CD14-positive monocyte (primary cell): ENCODE measurements around the gene CDK15. TPM values are rescaled to one million over a fixed set of nuclear protein-coding genes. Genes with fewer than 3 reads are reported as not detected.

Experiments
- DNase-seq, 3 donors: peaks; one replicate each; pipeline ENCODE4 v3.0.0-alpha.2; 2011 to 2022
- H2AFZ ChIP-seq: 2 replicates; pipeline ENCODE4 v1.6.0; 2012; ENCODE audit warnings: mild to moderate bottlenecking, low read depth, low read length, inconsistent platforms; ENCODE audit not compliant: insufficient read depth, poor library complexity, severe bottlenecking
- H3K27ac ChIP-seq, 2 donors: 1 replicate in 1 of 2; 2 replicates in 1 of 2; pipeline ENCODE4 v1.5.1; 2012 to 2013; ENCODE audit warnings: low read length in 2 of 2, control low read depth in 1 of 2, inconsistent platforms in 1 of 2, low read depth in 1 of 2, mild to moderate bottlenecking in 1 of 2
- H3K27me3 ChIP-seq, 2 donors: one replicate each; pipeline versions ENCODE4 v1.6.0 to v1.6.1; 2011 to 2013; ENCODE audit warnings: low read length in 2 of 2; ENCODE audit not compliant: control insufficient read depth in 2 of 2, insufficient read depth in 2 of 2
- H3K36me3 ChIP-seq, 2 donors: replicated peaks in 1 of 2; 1 replicate in 1 of 2; 2 replicates in 1 of 2; pipeline versions ENCODE4 v1.5.1 to v1.6.1; 2012 to 2013; ENCODE audit warnings: low read length in 2 of 2, control low read depth in 1 of 2, inconsistent platforms in 1 of 2, mild to moderate bottlenecking in 1 of 2; ENCODE audit not compliant: insufficient read depth in 2 of 2, control insufficient read depth in 1 of 2
- H3K4me1 ChIP-seq, 2 donors: 1 replicate in 1 of 2; 2 replicates in 1 of 2; pipeline versions ENCODE4 v1.5.1 to v1.6.1; 2012 to 2013; ENCODE audit warnings: low read length in 2 of 2, control low read depth in 1 of 2, inconsistent platforms in 1 of 2, mild to moderate bottlenecking in 1 of 2, moderate library complexity in 1 of 2; ENCODE audit not compliant: insufficient read depth in 2 of 2, control insufficient read depth in 1 of 2
- H3K4me2 ChIP-seq: replicated peaks from 2 replicates; pipeline ENCODE3; 2012; ENCODE audit warnings: low read length, moderate library complexity, mild to moderate bottlenecking; ENCODE audit not compliant: poor library complexity, severe bottlenecking; ENCODE audit errors: extremely low read depth
- H3K4me3 ChIP-seq, 3 experiments: fragments of 200-600 bp in 1 of 3; sonication (generic) in 1 of 3; replicated peaks in 1 of 3; 1 replicate in 2 of 3; 2 replicates in 1 of 3; pipeline ENCODE4 v1.5.1; 2011 to 2013; ENCODE audit warnings: low read length in 3 of 3, mild to moderate bottlenecking in 3 of 3, control low read depth in 2 of 3, low read depth in 2 of 3, inconsistent platforms in 1 of 3, moderate library complexity in 1 of 3
- H3K79me2 ChIP-seq: 2 replicates; pipeline ENCODE4 v1.6.0; 2012; ENCODE audit warnings: mild to moderate bottlenecking, control low read depth, inconsistent platforms, low read length, moderate library complexity; ENCODE audit not compliant: insufficient read depth
- H3K9ac ChIP-seq: 2 replicates; pipeline ENCODE4 v1.6.0; 2017; ENCODE audit warnings: low read length, mild to moderate bottlenecking; ENCODE audit not compliant: insufficient read depth, poor library complexity, severe bottlenecking
- H3K9me3 ChIP-seq, 2 donors: replicated peaks in 1 of 2; 1 replicate in 1 of 2; 2 replicates in 1 of 2; pipeline versions ENCODE4 v1.5.1 to v1.6.1; 2012 to 2013; ENCODE audit warnings: low read length in 2 of 2, control low read depth in 1 of 2; ENCODE audit not compliant: control insufficient read depth in 1 of 2, insufficient read depth in 1 of 2
- H4K20me1 ChIP-seq: 2 replicates; pipeline ENCODE4 v1.6.0; 2012; ENCODE audit warnings: mild to moderate bottlenecking, low read length, control low read depth, moderate library complexity; ENCODE audit not compliant: insufficient read depth
- H3K27ac Mint-ChIP-seq, 7 donors: one replicate each; pipeline ENCODE4 v1.8.0; 2020; ENCODE audit warnings: mild to moderate bottlenecking in 7 of 7, mixed read lengths in 7 of 7, moderate library complexity in 6 of 7, inconsistent platforms in 2 of 7
- H3K27me3 Mint-ChIP-seq, 3 donors: one replicate each; pipeline ENCODE4 v1.8.0; 2021 to 2022; ENCODE audit warnings: low read depth in 3 of 3, mild to moderate bottlenecking in 3 of 3, mixed read lengths in 3 of 3, moderate library complexity in 3 of 3, inconsistent platforms in 1 of 3
- H3K36me3 Mint-ChIP-seq, 2 donors: one replicate each; pipeline ENCODE4 v1.8.0; 2020; ENCODE audit warnings: mixed read lengths in 2 of 2, inconsistent platforms in 1 of 2, mild to moderate bottlenecking in 1 of 2
- H3K4me1 Mint-ChIP-seq: one replicate; pipeline ENCODE4 v1.8.0; 2020; ENCODE audit warnings: mild to moderate bottlenecking, mixed read lengths
- H3K4me3 Mint-ChIP-seq, 2 donors: one replicate each; pipeline ENCODE4 v1.8.0; 2020; ENCODE audit warnings: mild to moderate bottlenecking in 2 of 2, mixed read lengths in 2 of 2, moderate library complexity in 1 of 2
- H3K9me3 Mint-ChIP-seq, 7 donors: one replicate each; pipeline ENCODE4 v1.8.0; 2020 to 2022; ENCODE audit warnings: mixed read lengths in 7 of 7, mild to moderate bottlenecking in 6 of 7, moderate library complexity in 6 of 7, inconsistent platforms in 2 of 7
- WGBS: methylation state at CpG from one replicate; pipeline ENCODE4 v1.1.5; 2013; ENCODE audit warnings: missing lambda C conversion rate; ENCODE audit not compliant: insufficient coverage; 5-methylcytosine and 5-hydroxymethylcytosine counted together
- intact Hi-C, 2 donors: fragments of 100-400 bp; cut with micrococcal nuclease; formaldehyde crosslinking; loops; one replicate each; pipeline versions ENCODE4 v1.15.0 to v1.15.1; 2023
- polyA plus RNA-seq, 3 donors: library from polyadenylated mRNA; depleted of rRNA in 1 of 3; unstranded in 2 of 3; stranded (reverse) in 1 of 3; fragments of 300-500 nt in 2 of 3; fragments of >200 nt in 1 of 3; fragmentation: Illumina TruSeq in 2 of 3; gene quantifications; 1 replicate in 2 of 3; 2 replicates in 1 of 3; pipeline ENCODE4 v1.2.3, GENCODE V29; 2012 to 2021
- TF ChIP-seq, protein P1 (sequence below): fragments of 200-600 bp; IDR thresholded peaks from one replicate; pipeline ENCODE4 v1.8.0; 2022; ENCODE audit warnings: antibody characterized with exemption, mild to moderate bottlenecking

Gene CDK15
- polyA plus RNA-seq, 3 donors: not detected

DNA sequence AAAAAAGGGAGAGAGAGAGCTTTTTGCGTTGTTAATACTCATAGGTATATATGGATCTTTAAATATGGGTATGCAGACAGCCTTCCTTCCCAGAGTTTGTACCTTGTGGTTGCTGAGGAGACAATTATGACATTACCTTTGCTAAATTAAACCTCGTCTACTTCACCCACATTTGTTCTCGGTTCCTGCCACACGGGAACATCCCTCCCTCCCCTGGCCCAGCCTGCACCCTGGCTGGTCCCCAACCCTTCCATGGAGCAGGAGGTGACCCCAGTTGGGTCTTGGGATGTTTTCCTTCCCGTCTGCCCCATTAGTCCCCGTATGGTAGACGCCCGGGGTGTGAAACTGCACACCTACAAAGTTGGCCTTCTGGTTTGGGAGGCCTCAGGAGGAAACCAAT, 122.0 kb downstream of the CDK15 start:
- Histone ChIP-seq H3K27me3 (no peaks in the 10 kb centered on the region), H3K27ac (no peak overlapping the region), H4K20me1 (no peaks in the 10 kb centered on the region), H3K4me3 (no peak overlapping the region), H2AFZ (no peak overlapping the region), H3K4me2 (no peak overlapping the region), H3K36me3 (no peaks in the 10 kb centered on the region), H3K4me1 (no peaks in the 10 kb centered on the region), H3K9ac (no peak overlapping the region), H3K9me3 (no peaks in the 10 kb centered on the region), H3K79me2 (no peaks in the 10 kb centered on the region)
- H3K9me3 Mint-ChIP-seq: no peaks in the 10 kb centered on the region
- no peak for DNase-seq
- intact Hi-C loops: no loop called here
- H3K27ac Mint-ChIP-seq: no peak overlapping the region
- H3K27me3 Mint-ChIP-seq: peaks cover 2 to 5% (median 3%) of the 10 kb centered on the region in 3 donors
- no peaks in the 10 kb centered on the region for H3K36me3 Mint-ChIP-seq
- peaks cover 4% of the 10 kb centered on the region for H3K4me1 Mint-ChIP-seq
- TF ChIP-seq, protein P1, sequence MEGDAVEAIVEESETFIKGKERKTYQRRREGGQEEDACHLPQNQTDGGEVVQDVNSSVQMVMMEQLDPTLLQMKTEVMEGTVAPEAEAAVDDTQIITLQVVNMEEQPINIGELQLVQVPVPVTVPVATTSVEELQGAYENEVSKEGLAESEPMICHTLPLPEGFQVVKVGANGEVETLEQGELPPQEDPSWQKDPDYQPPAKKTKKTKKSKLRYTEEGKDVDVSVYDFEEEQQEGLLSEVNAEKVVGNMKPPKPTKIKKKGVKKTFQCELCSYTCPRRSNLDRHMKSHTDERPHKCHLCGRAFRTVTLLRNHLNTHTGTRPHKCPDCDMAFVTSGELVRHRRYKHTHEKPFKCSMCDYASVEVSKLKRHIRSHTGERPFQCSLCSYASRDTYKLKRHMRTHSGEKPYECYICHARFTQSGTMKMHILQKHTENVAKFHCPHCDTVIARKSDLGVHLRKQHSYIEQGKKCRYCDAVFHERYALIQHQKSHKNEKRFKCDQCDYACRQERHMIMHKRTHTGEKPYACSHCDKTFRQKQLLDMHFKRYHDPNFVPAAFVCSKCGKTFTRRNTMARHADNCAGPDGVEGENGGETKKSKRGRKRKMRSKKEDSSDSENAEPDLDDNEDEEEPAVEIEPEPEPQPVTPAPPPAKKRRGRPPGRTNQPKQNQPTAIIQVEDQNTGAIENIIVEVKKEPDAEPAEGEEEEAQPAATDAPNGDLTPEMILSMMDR: no peak
- H3K4me3 Mint-ChIP-seq: no peak overlapping the region
- 92% methylated on average over 2 of the region's 8 CpGs for WGBS

DNA sequence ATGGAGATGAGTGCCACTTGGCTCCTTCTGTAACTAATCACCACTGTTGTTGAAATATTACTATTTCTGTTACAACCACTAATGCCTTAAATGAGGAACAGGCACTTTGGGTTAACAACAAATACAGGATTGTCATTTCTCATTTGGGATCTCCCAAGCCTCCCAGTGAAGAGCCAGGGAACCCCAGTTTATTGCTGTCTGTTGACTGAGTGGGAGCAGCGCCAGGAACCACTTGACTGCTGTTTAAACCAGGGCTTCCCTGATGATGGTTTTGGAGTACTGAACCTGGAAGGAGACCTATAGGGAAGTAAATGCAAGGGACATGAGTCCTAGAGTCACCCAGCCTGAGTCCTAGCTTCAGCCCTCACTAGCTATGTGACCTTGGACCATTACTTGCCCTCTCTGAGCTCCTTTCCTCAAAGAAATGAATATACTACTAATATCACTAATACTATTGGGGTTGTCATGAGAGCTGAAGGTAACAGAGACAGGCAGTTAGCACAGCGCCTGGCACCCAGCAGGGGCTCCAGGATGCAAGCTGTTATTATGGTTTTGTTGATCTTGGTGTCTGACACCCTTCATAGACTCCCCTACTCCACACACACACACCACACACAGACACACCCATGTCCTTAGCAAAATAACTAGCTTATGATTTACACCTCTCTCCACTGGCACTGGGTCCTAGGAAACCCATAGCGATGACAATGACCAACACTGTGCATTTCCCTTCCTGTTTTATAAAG, 123.1 kb downstream of the CDK15 start:
- no peaks in the 10 kb centered on the region for H3K4me1 ChIP-seq
- TF ChIP-seq, protein P1: no peak
- DNase-seq: no peak
- no peaks in the 10 kb centered on the region for H3K9me3 ChIP-seq
- no peak overlapping the region for H2AFZ ChIP-seq
- H3K27ac ChIP-seq: no peak overlapping the region
- H3K4me2 ChIP-seq: no peak overlapping the region
- peaks cover 0 to 3% (median 0%) of the 10 kb centered on the region in 7 donors for H3K9me3 Mint-ChIP-seq
- no peak overlapping the region for H3K27ac Mint-ChIP-seq
- no peaks in the 10 kb centered on the region for H4K20me1 ChIP-seq
- H3K79me2 ChIP-seq: no peaks in the 10 kb centered on the region
- H3K4me1 Mint-ChIP-seq: peaks cover 4% of the 10 kb centered on the region
- no peaks in the 10 kb centered on the region for H3K27me3 ChIP-seq
- intact Hi-C loops: no loop called here
- no peak overlapping the region for H3K4me3 Mint-ChIP-seq
- peaks cover 3 to 5% (median 5%) of the 10 kb centered on the region in 3 donors for H3K27me3 Mint-ChIP-seq
- WGBS: 100% methylated on average over 1 of the region's 3 CpGs
- no peak overlapping the region for H3K9ac ChIP-seq
- no peaks in the 10 kb centered on the region for H3K36me3 Mint-ChIP-seq
- H3K4me3 ChIP-seq: no peak overlapping the region
- no peaks in the 10 kb centered on the region for H3K36me3 ChIP-seq
